NCI-H1092 treated with DMSO at 0.1 percent for 48 hours (cell line): ENCODE results near the gene SLC25A20.

Experiments
- DNase-seq: peaks from one replicate; lab custom pipeline; 2025; lab: John Stamatoyannopoulos, UW

Gene SLC25A20

GRCh38 chr3:48897460-48898376, 964 bp downstream of the SLC25A20 start:
- no peak for DNase-seq

DNA sequence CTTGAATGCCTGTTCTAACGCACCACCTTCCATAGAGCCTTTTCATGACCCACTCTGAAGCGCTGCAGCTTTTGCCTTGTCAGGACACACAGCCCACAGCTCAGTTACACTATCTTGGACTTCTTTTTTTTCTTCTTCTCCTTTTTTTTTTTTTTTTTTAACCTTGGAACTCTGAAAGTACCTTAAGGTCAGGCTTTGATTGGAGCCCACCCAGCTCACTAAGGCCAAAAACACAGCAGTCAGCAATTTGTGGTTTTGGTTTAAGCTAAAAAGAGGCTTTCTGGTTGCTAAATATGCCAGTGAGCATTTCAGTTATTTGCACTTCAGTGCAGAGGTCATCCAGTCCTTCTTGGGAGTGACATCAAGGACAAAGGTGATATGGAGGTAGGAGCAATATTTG, 1.7 kb downstream of the SLC25A20 start:
- DNase-seq, result no peak

DNA sequence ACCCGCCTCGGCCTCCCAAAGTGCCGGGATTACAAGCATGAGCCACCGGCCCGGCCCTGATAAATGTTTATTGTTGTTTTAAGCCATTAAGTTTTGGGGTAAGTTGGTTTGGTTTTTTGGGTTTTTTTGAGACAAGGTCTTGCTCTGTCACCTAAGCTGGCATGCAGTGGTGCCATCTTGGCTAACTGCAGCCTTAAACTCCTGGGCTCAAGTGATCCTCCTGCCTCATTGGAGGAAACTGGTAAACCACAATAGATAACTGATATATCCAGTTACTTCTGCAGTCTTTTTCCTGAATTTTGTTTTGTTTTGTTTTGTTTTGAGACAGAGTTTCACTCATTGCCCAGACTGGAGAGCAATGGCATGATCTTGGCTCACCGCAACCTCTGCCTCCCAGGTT, 4.2 kb downstream of the SLC25A20 start:
- no peak for DNase-seq

GRCh38 chr3:48891606-48892005, 7.1 kb downstream of the SLC25A20 start:
- no peak for DNase-seq

- no peak for DNase-seq
Observed at GRCh38 chr3:48885753-48886152, 12.9 kb downstream of the SLC25A20 start.

DNA sequence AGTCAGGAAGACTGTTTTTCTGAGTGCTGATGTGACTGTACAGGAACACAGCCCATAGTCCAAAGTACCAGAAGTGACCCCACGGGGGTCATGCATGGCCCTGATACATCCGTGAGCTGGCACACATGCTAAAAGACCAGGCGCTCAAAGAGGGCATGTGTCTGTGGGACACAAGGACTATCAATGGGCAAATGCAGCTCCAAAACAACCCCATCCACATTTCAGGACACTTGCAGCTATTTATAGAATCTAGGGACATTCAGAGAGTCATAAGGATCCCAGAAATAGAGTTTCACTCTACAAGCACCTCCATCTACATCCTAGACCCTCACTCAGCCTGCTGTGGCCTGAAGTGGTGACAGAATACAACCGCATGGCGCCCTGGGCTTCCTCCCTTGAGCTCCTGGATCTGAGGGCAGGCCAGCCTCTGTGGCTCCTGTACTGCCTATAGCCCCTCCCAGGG, 17.0 kb downstream of the SLC25A20 start:
- no peak for DNase-seq

- no peak for DNase-seq
Observed at GRCh38 chr3:48881006-48881405, 17.7 kb downstream of the SLC25A20 start.

DNA sequence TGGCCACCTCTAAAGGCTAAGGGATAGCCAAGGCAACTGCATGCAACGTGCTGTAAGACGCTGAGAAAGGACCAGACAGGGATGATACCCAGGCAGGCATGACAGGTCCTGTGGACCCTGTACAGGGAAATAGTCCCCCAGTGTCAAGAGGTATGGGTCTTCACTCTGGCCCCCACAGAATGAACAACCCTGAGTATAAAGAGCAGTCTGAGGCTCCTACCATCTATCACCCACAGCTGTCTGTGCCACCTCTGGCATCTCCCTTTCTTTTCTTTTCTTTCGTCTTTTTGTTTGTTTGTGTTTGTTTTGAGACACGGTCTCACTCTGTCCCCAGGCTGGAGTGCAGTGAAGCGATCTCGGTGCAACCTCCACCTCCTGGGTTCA, 18.7 kb downstream of the SLC25A20 start:
- DNase-seq, result no peak

DNA sequence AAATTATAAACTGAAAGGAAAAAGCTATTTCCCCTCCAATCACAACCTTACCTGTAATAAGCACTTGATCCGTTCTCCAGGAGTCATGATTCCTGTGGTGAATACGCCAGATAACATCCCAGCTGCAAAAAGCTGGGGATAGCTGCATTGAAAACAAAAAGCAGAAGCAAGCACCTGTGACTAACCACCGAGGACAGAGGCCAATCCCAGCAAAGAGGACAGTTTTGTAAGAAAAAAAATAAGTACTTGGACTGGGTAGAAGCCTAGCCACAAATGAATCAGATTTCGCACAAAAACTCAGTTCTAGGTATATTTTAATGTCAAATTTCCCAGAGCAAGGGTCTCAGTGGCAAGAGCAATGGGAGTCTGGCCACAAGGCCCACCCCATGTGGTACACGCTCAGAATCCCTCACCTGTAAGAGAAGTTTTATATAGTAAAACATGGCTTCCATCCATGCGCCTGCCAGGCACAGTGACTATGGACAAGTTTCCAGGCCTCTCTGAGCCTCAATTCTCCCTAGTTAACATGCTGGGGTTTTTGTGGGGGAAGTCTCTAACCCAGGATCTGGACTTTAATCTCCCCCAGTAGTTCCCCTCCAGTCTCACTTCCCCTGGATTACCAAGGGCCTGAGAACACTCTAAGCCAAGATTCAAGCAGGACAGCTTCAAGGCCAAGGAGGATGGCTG, 19.2 kb downstream of the SLC25A20 start:
- DNase-seq, result no peak

DNA sequence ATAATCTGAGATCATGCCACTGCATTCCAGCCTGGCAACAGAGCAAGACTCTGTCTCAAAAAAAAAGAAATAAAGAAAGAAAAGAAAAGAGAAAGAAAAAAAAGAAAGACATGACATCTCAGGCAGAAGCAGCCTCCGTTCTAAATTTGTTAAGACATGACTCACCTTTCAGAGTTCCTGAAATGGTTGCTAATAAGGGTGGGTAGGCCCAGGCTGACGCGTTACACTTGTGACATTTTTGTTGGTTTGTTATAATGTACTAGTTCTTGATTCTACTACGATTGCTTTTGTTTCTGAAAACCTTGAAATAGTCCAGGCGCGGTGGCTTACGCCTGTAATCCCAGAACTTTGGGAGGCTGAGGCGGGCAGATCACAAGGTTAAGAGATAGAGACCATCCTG, 21.0 kb downstream of the SLC25A20 start:
- no peak for DNase-seq

- no peak for DNase-seq
Observed at GRCh38 chr3:48863122-48863521, 35.6 kb downstream of the SLC25A20 start.

GRCh38 chr3:48859206-48859605, 39.5 kb downstream of the SLC25A20 start:
- no peak for DNase-seq

GRCh38 chr3:48858709-48859108, 40.0 kb downstream of the SLC25A20 start:
- no peak for DNase-seq

DNA sequence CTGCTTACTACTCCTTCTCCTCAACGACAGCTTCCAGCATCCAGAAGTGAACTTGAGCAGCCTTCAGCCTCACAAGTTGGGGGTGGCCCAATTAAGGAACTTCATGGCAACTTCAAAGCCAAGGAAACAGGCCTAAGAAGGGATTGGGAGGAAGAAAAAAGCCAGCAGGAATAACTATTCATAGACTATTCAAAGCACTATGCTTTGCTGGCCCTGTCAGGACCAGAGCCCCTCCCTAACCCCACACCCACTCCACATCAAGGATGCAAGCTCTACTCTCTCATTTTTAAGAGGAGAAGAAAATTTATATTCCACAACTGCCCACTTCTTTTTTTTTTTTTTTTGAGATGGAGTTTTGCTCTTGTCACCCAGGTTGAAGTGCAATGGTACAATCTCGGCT, 41.0 kb downstream of the SLC25A20 start:
- DNase-seq, result no peak

DNA sequence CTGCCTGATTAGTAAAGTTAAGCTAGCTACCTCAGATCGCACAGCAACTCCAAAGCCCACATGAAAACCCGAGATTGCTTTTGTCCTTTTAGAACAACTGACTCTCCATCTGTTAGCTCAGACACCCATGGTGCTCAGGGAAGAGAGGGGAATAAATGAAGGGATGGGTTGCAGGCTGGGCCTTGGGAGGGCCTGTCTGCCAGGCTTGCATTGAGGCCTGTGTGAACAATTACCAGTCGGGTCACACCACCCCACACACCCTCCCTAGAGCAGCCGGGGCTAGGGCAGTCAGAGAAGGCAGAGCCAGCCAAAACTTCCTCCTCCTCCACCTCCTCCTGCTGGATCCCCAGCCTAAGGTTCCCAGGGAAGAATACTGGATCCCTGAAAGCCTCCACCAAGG, 42.2 kb downstream of the SLC25A20 start:
- no peak for DNase-seq

GRCh38 chr3:48855681-48856447, 42.8 kb downstream of the SLC25A20 start:
- DNase-seq, result no peak

- no peak for DNase-seq
Observed at GRCh38 chr3:48852151-48852550, 46.5 kb downstream of the SLC25A20 start.

GRCh38 chr3:48851407-48851806, 47.3 kb downstream of the SLC25A20 start:
- peak; percentile 20 for DNase-seq

DNA sequence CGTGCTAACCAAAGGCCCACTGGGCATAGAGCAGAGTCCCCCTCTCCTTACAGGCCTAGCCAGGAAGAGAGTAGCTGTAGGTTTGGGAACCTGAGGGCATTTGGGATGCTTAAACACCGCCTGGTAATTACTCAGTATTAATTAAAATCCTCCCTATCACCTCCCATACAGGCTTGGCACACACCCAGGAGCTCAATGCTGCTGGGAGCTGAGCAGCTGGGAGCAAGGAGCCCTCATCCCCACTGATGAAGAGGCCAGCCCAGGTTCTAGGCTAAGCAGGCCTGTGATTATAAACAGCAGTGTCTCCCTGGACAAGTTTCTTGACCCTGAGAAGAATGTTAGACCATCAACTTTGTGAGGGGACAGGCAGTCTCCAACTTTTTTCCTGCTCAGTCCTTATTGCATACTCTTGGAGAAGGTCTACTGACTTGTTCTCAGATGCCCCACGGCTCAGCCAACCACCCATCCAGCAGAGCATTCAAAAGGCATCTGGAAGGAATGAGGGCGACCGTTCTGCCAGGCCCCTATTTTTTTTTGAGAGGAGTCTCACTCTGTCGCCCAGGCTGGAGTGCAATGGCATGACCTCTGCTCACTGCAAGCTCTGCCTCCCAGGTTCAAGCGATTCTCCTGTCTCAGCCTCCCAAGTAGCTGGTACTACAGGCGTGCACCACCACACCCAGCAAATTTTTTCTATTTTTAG, 49.7 kb downstream of the SLC25A20 start:
- no peak for DNase-seq

GRCh38 chr3:48847504-48848423, 50.9 kb downstream of the SLC25A20 start, which contains the start of gene PRKAR2A:
Gene PRKAR2A (minus strand): TSS chr3:48847874. CDS start chr3:48847596, 278 bp downstream.
- peak; percentile 84 for DNase-seq

GRCh38 chr3:48847053-48847503, 51.6 kb downstream of the SLC25A20 start:
- peak; percentile 75 for DNase-seq
